Stimulated activated CD4-positive, alpha-beta T cell treated with anti-CD3 and anti-CD28 coated beads, Interleukin-15, amount 100 ng/mL, for 24 hours (primary cell): Measurements from ENCODE around the gene HTR3E.
"Not testable (repeated sequence)": the region's sequence is repeated elsewhere in the genome, so short reads cannot be mapped to it uniquely, and the experiment has no call there.

Experiments
- DNase-seq: peaks from one replicate; pipeline ENCODE4 v3.0.0-alpha.2; 2020

Gene HTR3E

GRCh38 chr3:184096811-184097383, at the start of gene HTR3E:
Gene HTR3E (plus strand): TSS chr3:184097064. CDS start chr3:184097530, 466 bp downstream.
- no peak for DNase-seq

- DNase-seq = no peak
These were observed 46.5 kb upstream of the HTR3E start for GRCh38 chr3:184050217-184050847.

DNA sequence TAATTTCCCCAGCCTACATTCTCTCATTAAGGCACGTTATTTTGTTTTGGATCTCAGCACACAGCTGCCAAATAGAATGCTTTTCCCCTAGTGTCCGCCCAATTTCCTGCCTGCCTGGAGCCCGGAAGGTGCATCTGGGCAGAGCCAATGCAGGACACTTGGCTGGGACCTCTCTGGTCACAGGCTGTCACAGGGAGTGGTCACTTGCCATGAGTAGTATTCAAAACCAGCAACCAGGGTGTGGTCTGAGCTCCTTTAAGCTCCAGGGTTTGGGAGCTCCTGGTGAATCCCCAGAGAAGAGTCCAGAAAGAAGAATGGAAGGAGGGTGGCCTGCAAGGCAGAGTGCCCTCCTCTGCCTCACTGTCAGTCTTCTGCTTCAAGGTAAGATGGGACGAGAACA, 44.1 kb upstream of the HTR3E start, which contains the start of gene HTR3C:
TSS of gene HTR3C (plus strand) at position 281 of the 400 bp plus-strand sequence. CDS start at position 315, 34 bp downstream.
- no peak for DNase-seq

DNA sequence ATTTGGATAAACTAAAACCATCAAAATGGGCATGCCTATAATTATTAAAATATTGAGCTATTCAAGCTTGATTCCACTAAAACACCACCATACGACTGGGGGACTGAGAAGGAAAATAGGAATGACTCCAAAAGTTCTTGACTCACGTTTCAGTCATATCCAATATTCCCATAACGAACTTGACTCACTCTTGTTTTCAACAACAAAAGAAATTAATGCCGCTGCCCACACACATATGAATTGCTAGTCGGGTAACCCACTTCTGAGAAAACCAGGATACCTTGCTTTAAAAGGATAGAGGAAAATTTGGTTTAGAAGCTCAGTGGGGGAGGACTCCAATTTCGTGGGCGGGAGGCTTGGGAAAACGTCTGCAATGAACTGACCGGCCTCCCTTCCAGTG, 38.8 kb upstream of the HTR3E start:
- no peak for DNase-seq

DNA sequence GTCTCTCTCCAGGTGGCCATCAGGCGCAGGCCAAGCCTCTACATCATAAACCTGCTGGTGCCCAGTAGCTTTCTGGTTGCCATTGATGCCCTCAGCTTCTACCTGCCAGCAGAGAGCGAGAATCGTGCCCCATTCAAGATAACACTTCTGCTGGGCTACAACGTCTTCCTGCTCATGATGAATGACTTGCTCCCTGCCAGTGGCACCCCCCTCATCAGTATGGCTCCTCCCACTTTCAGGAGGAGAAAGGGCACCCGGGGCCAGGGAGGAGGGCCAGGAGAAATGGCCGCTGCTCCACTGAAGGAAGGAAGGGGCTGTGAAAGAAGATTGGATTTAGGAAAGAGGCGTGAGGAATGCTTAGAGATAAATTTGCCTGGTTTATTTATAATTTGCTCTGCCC, 37.4 kb upstream of the HTR3E start:
- DNase-seq = no peak

DNA sequence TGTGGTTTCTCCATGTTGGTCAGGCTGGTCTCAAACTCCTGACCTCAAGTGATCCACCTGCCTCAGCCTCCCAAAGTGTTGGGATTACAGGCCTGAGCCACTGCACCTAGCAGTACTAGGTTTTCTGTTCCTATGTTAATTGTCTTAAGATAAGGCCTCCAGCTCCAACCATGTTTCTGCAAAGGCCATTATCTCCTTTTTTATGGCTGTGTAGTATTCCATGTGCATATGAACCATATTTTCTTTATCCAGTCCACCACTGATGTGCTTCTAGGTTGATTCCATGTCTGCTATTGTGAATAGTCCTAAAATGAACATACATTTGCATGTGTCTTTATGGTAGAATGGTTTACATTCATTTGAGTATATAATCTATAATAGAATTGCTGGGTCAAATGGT, 34.2 kb upstream of the HTR3E start:
- DNase-seq = no peak

- DNase-seq = no peak
These were observed 30.7 kb upstream of the HTR3E start for GRCh38 chr3:184066211-184066610.

DNA sequence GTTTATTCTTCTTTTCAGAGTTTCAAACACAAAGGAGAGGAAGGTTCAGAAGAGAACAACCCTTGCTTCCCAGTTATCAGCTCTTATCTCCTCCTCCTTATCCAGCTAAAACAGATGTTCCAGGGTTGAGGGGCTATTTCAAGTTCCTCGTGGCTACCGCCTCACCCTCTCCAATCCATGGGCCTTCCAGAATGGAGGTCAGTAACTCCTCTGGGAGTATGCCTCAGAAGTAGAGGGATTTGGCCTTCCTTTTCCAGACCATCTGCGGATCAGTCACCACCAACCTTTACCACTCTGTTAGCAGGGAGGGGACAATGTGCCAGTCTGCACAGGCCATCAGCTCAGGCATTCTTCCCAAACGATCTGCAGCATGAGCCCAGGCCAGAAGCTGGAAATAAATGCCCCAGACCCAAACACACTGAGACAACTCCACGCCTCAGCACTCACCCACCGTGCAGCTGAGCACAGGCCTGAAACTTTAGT, 29.2 kb upstream of the HTR3E start:
- DNase-seq = no peak

DNA sequence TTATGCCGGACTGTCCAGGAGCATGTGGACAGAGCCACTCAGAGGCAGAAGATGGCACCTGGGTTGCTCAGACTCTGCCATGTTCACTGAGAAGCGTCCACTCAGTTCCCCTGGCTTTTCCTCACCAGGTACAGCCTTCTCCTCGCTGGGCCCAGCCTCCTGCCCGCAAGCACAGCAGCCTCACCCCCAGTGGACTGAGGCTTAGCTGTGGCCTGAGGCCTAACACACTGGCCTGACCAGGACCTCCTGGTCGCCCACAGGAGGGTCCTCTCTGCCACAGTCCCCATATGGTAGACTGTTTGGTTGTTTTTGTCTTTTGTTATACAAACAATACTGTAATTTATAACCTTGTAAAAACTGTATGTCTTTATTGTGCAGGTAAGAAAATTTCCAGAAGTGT, 28.5 kb upstream of the HTR3E start:
- DNase-seq = no peak

- not testable (repeated sequence) for DNase-seq
These were observed 25.7 kb upstream of the HTR3E start for GRCh38 chr3:184071142-184071541.

- no peak for DNase-seq
These were observed 23.2 kb upstream of the HTR3E start for GRCh38 chr3:184073621-184074020.

DNA sequence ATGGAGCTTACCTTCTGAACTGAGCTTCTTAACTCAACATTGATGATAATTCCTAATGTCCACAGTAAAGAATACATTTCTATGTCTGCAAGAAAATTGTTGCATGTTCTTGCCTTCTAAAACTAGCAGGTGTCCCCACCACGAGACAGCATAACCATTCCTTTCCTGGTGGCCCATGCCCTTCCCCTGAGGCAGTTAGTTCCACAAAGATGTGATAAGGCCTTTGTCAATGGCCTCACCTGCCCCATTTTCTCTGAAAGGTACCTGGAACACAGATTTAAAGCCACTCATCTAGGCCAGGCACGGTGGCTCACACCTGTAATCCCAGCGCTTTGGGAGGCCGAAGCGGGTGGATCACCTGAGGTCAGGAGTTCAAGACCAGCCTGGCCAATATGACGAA, 21.0 kb upstream of the HTR3E start:
- no peak for DNase-seq

DNA sequence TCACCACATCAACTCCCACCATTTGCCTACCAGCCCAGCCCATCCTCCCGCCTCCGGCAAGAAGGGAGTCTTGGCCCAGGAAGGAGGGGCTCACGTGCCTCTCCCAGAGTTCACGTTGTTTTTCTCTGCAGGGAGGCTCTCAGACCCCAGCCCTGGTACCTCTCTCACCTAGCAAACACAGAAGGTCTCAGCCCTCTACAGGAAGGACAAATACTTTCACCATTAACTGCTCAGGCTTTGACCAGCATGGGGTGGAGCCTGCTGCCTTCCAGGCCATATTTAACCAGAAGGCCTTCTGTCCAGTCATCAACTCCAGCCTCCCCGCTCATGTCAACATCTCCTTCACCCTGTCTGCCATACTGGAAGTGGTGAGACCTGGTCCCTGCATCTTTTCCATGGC, 19.0 kb upstream of the HTR3E start:
- DNase-seq = no peak

GRCh38 chr3:184078851-184079250, 18.0 kb upstream of the HTR3E start:
- DNase-seq = no peak

GRCh38 chr3:184081116-184081830, 15.6 kb upstream of the HTR3E start:
- DNase-seq = no peak

DNA sequence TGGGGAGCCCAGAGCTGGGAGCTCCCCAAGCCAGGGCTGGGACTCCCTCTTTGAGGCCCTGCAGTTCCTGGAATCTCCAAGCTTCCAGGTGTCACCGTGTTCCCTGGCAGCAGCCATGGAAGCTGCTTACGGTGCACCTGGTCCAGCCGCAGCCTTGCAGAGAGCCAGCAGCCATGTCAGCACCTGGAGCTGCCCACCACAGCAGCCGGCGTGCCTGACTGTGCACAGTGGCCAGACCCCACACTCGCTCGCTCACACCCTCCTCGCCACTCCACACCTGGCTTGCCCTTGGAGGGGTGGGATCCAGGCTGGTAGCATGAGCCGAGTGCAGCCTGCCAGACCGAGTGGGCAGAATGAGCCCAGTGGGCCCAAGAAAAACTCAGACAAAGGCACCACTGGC, 14.8 kb upstream of the HTR3E start:
- no peak for DNase-seq

- DNase-seq = no peak
These were observed 14.4 kb upstream of the HTR3E start for GRCh38 chr3:184082465-184082864.

- no peak for DNase-seq
These were observed 11.4 kb upstream of the HTR3E start for GRCh38 chr3:184085389-184085852.

DNA sequence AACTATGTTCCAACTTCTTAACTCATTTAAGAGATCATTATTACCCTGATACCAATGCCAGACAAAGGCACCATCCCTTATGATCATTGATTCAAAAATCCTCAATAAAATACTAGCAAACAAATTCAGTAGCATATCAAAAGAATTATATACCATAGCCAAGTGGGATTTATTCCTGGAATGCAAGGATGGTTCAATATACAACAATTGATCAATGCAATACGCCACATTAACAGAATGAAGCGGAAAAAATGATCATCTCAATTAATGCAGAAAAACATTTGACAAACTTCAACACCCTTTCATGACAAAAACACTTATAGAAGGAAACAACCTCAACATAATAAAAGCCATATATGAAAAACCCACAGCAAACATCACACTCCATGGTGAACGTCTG, 4.7 kb upstream of the HTR3E start:
- no peak for DNase-seq

- DNase-seq = no peak
These were observed 692 bp downstream of the HTR3E start for GRCh38 chr3:184097556-184097955.

DNA sequence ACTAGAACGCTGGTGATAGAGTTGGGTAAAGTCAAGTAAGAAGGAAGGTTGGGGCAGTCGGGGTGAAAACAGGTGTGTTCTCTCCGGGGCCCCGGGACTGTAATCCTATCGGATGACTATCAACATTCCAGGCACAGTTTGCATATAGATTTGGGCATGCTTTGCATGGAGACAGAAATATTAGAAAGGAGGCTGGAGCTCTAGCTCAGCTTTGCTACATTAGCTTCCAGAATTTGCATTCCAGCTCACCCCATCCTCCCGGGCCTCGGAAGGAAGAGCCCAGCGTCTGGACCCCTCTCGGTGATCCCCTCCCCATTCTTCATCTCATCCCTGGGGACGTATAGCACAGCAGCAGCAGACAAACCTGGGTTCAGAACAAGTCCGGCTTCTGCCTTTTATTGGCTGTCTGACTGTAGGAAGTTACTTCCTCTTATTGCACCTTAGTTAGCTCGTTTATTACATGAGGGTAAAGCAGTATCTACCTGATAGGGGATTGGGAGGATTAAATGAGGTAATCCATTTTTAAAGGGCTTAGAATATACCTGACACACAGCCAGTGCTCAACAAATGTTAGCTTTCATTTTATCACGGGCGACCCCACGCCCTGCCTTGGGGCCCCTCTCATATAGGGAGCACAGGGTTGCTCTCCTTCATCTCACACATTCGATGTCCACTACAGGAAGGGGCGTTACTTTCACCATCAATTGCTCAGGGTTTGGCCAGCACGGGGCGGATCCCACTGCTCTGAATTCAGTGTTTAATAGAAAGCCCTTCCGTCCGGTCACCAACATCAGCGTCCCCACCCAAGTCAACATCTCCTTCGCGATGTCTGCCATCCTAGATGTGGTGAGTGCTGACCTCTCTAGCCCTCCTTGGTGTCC, 3.2 kb downstream of the HTR3E start:
- DNase-seq = no peak

DNA sequence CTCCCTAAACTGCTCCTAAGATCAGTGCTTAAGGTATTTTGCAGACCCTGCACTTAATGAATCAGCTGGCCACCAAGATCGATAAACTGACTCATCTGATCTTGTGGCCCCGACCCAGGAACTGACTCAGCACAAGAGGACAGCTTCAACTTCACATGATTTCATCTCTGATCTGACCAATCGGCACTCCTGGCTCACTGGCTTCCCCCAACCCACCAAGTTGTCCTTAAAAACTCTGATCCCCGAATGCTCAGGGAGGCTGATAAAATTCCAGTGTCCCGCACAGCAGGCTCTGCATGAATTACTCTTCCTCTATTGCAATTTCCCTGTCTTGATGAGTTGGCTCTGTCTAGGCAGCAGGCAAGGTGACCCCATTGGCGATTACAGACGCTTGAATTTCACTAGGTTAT, 13.5 kb downstream of the HTR3E start:
- DNase-seq = no peak

DNA sequence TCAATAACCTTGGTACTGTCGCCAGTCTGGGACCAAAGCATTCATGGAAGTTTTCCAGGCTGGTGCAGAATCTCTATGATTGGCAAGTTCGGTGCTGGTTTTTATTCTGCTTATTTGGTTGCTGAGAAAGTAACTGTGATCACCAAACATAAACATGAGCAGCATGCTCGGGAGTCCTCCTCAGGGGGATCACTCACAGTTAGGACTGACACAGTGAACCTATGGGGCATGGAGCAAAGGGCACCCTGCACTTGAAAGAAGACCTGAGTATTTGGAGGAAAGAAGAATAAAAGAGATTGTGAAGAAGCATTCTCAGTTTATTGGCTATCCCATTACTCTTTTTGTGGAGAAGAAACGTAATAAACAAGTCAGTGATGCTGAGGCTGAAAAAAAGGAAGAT, 19.2 kb downstream of the HTR3E start:
- DNase-seq = no peak
